ENCODE data around the gene TBL1XR1.

Gene TBL1XR1

GRCh38 chr3:177131927-177132636 lies 65.2 kb downstream of the TBL1XR1 start:
- H3K4ac ChIP-seq (ENCODE audit: low read depth, low read length) = no peak overlapping the region
- no peak overlapping the region for H3K9ac ChIP-seq (ENCODE audit: low read length)
- H3K79me2 ChIP-seq (ENCODE audit: control insufficient read depth, insufficient read depth, low read length) = peaks cover 92% of the 10 kb centered on the region
- H3K36me3 ChIP-seq (ENCODE audit: control insufficient read depth, insufficient read depth, low read length) = no peaks in the 10 kb centered on the region
- H2BK15ac ChIP-seq (replicated peaks; ENCODE audit: low read depth) = no peak overlapping the region
- peaks cover 2% of the 10 kb centered on the region for H3K79me1 ChIP-seq (ENCODE audit: low read length)
- no peak for DNase-seq
- no peaks in the 10 kb centered on the region for H3K27me3 ChIP-seq (ENCODE audit: insufficient read depth, low read length, poor library complexity)
- H3K4me1 ChIP-seq (ENCODE audit: control insufficient read depth, low read depth, low read length) = no peaks in the 10 kb centered on the region
- H2AK5ac ChIP-seq (ENCODE audit: low read length) = no peak overlapping the region
- no CpG with 5 or more reads among the region's 6 CpGs for WGBS (ENCODE audit: extremely low coverage, insufficient coverage, low lambda C conversion rate)
- H3K18ac ChIP-seq (ENCODE audit: low read length) = no peak overlapping the region
- H3K27ac ChIP-seq (ENCODE audit: low read depth, low read length) = no peak overlapping the region
- no peak overlapping the region for H3K56ac ChIP-seq (ENCODE audit: low read length)
- H2BK120ac ChIP-seq (ENCODE audit: low read depth, low read length) = no peak overlapping the region
- no peak overlapping the region for H4K8ac ChIP-seq (ENCODE audit: low read depth, low read length)
- H4K5ac ChIP-seq (ENCODE audit: low read length) = no peak overlapping the region
- H2BK5ac ChIP-seq (ENCODE audit: low read length) = no peak overlapping the region
- no peak overlapping the region for H3K4me3 ChIP-seq (ENCODE audit: low read length)
- no peak overlapping the region for H3K4me2 ChIP-seq (ENCODE audit: low read length)
- no peak overlapping the region for H3K23ac ChIP-seq (ENCODE audit: low read length)

DNA sequence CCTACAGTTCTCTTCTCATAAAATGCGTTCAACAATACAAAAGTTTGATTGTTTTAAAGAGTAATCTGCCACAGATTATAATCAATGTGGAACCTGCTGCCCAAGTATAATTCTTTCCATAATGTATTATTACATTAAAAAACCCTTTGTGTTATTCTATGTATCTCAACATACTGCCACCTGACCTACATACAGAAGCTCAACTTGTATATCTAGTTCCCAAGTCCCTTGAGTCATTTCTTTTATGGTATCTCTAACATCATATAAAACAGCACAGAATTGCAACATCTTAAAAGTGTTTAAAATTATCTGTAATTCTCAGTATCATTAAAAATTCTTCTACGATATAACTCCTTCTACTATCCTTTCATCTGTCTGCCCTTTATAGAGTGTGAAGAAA lies 70.3 kb downstream of the TBL1XR1 start:
- no peak overlapping the region for H3K4me2 ChIP-seq (ENCODE audit: low read length)
- no peak overlapping the region for H3K4me3 ChIP-seq (ENCODE audit: low read length)
- no peak overlapping the region for H3K23ac ChIP-seq (ENCODE audit: low read length)
- no peak overlapping the region for H3K18ac ChIP-seq (ENCODE audit: low read length)
- no peak overlapping the region for H4K8ac ChIP-seq (ENCODE audit: low read depth, low read length)
- H3K79me1 ChIP-seq (ENCODE audit: low read length) = peaks cover 2% of the 10 kb centered on the region
- H3K56ac ChIP-seq (ENCODE audit: low read length) = no peak overlapping the region
- no peak overlapping the region for H2BK5ac ChIP-seq (ENCODE audit: low read length)
- H3K4me1 ChIP-seq (ENCODE audit: control insufficient read depth, low read depth, low read length) = peaks cover 12% of the 10 kb centered on the region
- no peaks in the 10 kb centered on the region for H3K27me3 ChIP-seq (ENCODE audit: insufficient read depth, low read length, poor library complexity)
- no peak overlapping the region for H2AK5ac ChIP-seq (ENCODE audit: low read length)
- peaks cover 81% of the 10 kb centered on the region for H3K79me2 ChIP-seq (ENCODE audit: control insufficient read depth, insufficient read depth, low read length)
- no peak overlapping the region for H3K4ac ChIP-seq (ENCODE audit: low read depth, low read length)
- H4K5ac ChIP-seq (ENCODE audit: low read length) = no peak overlapping the region
- no peak overlapping the region for H3K27ac ChIP-seq (ENCODE audit: low read depth, low read length)
- H2BK15ac ChIP-seq (replicated peaks; ENCODE audit: low read depth) = no peak overlapping the region
- no peak overlapping the region for H2BK120ac ChIP-seq (ENCODE audit: low read depth, low read length)
- no peak for DNase-seq
- no peak overlapping the region for H3K9ac ChIP-seq (ENCODE audit: low read length)
- H3K36me3 ChIP-seq (ENCODE audit: control insufficient read depth, insufficient read depth, low read length) = no peaks in the 10 kb centered on the region
- WGBS (ENCODE audit: extremely low coverage, insufficient coverage, low lambda C conversion rate) = 100% methylated on average over 1 of the region's 2 CpGs

- Histone ChIP-seq H3K4me1 (ENCODE audit: control insufficient read depth, low read depth, low read length) (peaks cover 14% of the 10 kb centered on the region), H3K56ac (ENCODE audit: low read length) (no peak overlapping the region), H3K36me3 (ENCODE audit: control insufficient read depth, insufficient read depth, low read length) (no peaks in the 10 kb centered on the region), H4K8ac (ENCODE audit: low read depth, low read length) (no peak overlapping the region), H3K79me1 (ENCODE audit: low read length) (peaks cover 2% of the 10 kb centered on the region), H2BK120ac (ENCODE audit: low read depth, low read length) (no peak overlapping the region), H3K4ac (ENCODE audit: low read depth, low read length) (no peak overlapping the region), H3K4me2 (ENCODE audit: low read length) (no peak overlapping the region), H3K23ac (ENCODE audit: low read length) (no peak overlapping the region), H2BK5ac (ENCODE audit: low read length) (no peak overlapping the region), H3K27ac (ENCODE audit: low read depth, low read length) (no peak overlapping the region), H2AK5ac (ENCODE audit: low read length) (no peak overlapping the region), H3K9ac (ENCODE audit: low read length) (no peak overlapping the region), H3K79me2 (ENCODE audit: control insufficient read depth, insufficient read depth, low read length) (peaks cover 80% of the 10 kb centered on the region), H2BK15ac (replicated peaks; ENCODE audit: low read depth) (no peak overlapping the region), H3K4me3 (ENCODE audit: low read length) (no peak overlapping the region), H3K18ac (ENCODE audit: low read length) (no peak overlapping the region), H4K5ac (ENCODE audit: low read length) (no peak overlapping the region), H3K27me3 (ENCODE audit: insufficient read depth, low read length, poor library complexity) (no peaks in the 10 kb centered on the region)
- DNase-seq = peak; percentile 53
- no CpG with 5 or more reads among the region's 3 CpGs for WGBS (ENCODE audit: extremely low coverage, insufficient coverage, low lambda C conversion rate)
Observed at GRCh38 chr3:177126015-177126773, 71.1 kb downstream of the TBL1XR1 start.

- Histone ChIP-seq H3K56ac (ENCODE audit: low read length) (no peak overlapping the region), H3K4me3 (ENCODE audit: low read length) (no peak overlapping the region), H3K79me1 (ENCODE audit: low read length) (peaks cover 2% of the 10 kb centered on the region), H3K79me2 (ENCODE audit: control insufficient read depth, insufficient read depth, low read length) (peaks cover 82% of the 10 kb centered on the region), H3K23ac (ENCODE audit: low read length) (no peak overlapping the region), H3K27me3 (ENCODE audit: insufficient read depth, low read length, poor library complexity) (no peaks in the 10 kb centered on the region), H3K9ac (ENCODE audit: low read length) (no peak overlapping the region), H2BK15ac (replicated peaks; ENCODE audit: low read depth) (no peak overlapping the region), H2BK120ac (ENCODE audit: low read depth, low read length) (no peak overlapping the region), H4K8ac (ENCODE audit: low read depth, low read length) (no peak overlapping the region), H3K4me1 (ENCODE audit: control insufficient read depth, low read depth, low read length) (peaks cover 16% of the 10 kb centered on the region), H3K18ac (ENCODE audit: low read length) (no peak overlapping the region), H3K36me3 (ENCODE audit: control insufficient read depth, insufficient read depth, low read length) (no peaks in the 10 kb centered on the region), H2BK5ac (ENCODE audit: low read length) (no peak overlapping the region), H3K4me2 (ENCODE audit: low read length) (no peak overlapping the region), H2AK5ac (ENCODE audit: low read length) (no peak overlapping the region), H3K27ac (ENCODE audit: low read depth, low read length) (no peak overlapping the region), H3K4ac (ENCODE audit: low read depth, low read length) (no peak overlapping the region), H4K5ac (ENCODE audit: low read length) (no peak overlapping the region)
- no CpG with 5 or more reads among the region's 1 CpG for WGBS (ENCODE audit: extremely low coverage, insufficient coverage, low lambda C conversion rate)
- DNase-seq = no peak
Observed at GRCh38 chr3:177124882-177125281, 72.4 kb downstream of the TBL1XR1 start.

DNA sequence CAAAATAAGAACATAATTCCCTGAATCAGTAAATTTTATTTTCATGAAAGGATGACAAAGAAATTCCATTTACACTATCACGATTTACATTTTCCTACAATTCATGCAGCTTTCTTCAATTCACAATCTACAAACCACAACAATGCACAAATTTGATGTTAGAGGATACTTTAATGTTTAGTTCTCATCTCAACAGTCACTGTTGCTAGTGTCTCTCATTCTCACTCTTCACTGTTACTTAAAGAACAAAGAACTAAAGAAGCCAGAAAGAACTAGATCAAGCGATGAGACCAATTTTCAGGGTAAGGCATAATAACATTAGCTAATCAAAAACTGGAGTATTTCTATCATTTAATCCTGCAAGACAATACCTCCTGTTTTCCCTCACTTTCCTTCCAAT lies 73.5 kb downstream of the TBL1XR1 start:
- no peak overlapping the region for H3K4me3 ChIP-seq (ENCODE audit: low read length)
- no peak overlapping the region for H3K56ac ChIP-seq (ENCODE audit: low read length)
- H3K79me2 ChIP-seq (ENCODE audit: control insufficient read depth, insufficient read depth, low read length) = peaks cover 83% of the 10 kb centered on the region
- H3K4ac ChIP-seq (ENCODE audit: low read depth, low read length) = no peak overlapping the region
- peaks cover 4% of the 10 kb centered on the region for H3K79me1 ChIP-seq (ENCODE audit: low read length)
- no peak overlapping the region for H2BK120ac ChIP-seq (ENCODE audit: low read depth, low read length)
- H2AK5ac ChIP-seq (ENCODE audit: low read length) = no peak overlapping the region
- H3K36me3 ChIP-seq (ENCODE audit: control insufficient read depth, insufficient read depth, low read length) = no peaks in the 10 kb centered on the region
- no peak for DNase-seq
- no peak overlapping the region for H4K5ac ChIP-seq (ENCODE audit: low read length)
- no peak overlapping the region for H4K8ac ChIP-seq (ENCODE audit: low read depth, low read length)
- H3K9ac ChIP-seq (ENCODE audit: low read length) = no peak overlapping the region
- no peak overlapping the region for H3K4me2 ChIP-seq (ENCODE audit: low read length)
- H2BK5ac ChIP-seq (ENCODE audit: low read length) = no peak overlapping the region
- no peaks in the 10 kb centered on the region for H3K27me3 ChIP-seq (ENCODE audit: insufficient read depth, low read length, poor library complexity)
- no peak overlapping the region for H2BK15ac ChIP-seq (replicated peaks; ENCODE audit: low read depth)
- H3K18ac ChIP-seq (ENCODE audit: low read length) = no peak overlapping the region
- H3K4me1 ChIP-seq (ENCODE audit: control insufficient read depth, low read depth, low read length) = peaks cover 16% of the 10 kb centered on the region
- WGBS (ENCODE audit: extremely low coverage, insufficient coverage, low lambda C conversion rate) = 100% methylated on average over 1 of the region's 2 CpGs
- H3K23ac ChIP-seq (ENCODE audit: low read length) = no peak overlapping the region
- no peak overlapping the region for H3K27ac ChIP-seq (ENCODE audit: low read depth, low read length)

Measured in mesendoderm (in vitro differentiated cells).